Esophagus muscularis mucosa (tissue), 4 donors: ENCODE measurements around the gene FRMD1.

Experiments
- EP300 ChIP-seq: sonication (generic); formaldehyde crosslinking; IDR thresholded peaks from one replicate; pipeline ENCODE4 v1.6.1; 2017; ENCODE audit warnings: antibody characterized with exemption
- POLR2A ChIP-seq: fragments of 450-650 bp; IDR thresholded peaks from one replicate; pipeline ENCODE4 v1.6.1; 2017; ENCODE audit warnings: antibody characterized with exemption, moderate library complexity, mild to moderate bottlenecking, low read depth
- POLR2AphosphoS5 ChIP-seq, 2 donors: sonication (generic); formaldehyde crosslinking; IDR thresholded peaks; one replicate each; pipeline ENCODE4 v1.6.1; 2017; ENCODE audit warnings: antibody characterized with exemption in 2 of 2
- TF ChIP-seq, protein P1 (sequence below), 3 experiments: fragments of 200-600 bp in 2 of 3; fragments of 450-650 bp in 1 of 3; sonication (generic) in 2 of 3; IDR thresholded peaks; one replicate each; pipeline ENCODE4 v1.5.1; 2017 to 2019; ENCODE audit warnings: antibody characterized with exemption in 3 of 3, mild to moderate bottlenecking in 2 of 3, moderate library complexity in 1 of 3

- TF ChIP-seq, protein P1, sequence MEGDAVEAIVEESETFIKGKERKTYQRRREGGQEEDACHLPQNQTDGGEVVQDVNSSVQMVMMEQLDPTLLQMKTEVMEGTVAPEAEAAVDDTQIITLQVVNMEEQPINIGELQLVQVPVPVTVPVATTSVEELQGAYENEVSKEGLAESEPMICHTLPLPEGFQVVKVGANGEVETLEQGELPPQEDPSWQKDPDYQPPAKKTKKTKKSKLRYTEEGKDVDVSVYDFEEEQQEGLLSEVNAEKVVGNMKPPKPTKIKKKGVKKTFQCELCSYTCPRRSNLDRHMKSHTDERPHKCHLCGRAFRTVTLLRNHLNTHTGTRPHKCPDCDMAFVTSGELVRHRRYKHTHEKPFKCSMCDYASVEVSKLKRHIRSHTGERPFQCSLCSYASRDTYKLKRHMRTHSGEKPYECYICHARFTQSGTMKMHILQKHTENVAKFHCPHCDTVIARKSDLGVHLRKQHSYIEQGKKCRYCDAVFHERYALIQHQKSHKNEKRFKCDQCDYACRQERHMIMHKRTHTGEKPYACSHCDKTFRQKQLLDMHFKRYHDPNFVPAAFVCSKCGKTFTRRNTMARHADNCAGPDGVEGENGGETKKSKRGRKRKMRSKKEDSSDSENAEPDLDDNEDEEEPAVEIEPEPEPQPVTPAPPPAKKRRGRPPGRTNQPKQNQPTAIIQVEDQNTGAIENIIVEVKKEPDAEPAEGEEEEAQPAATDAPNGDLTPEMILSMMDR (IDR thresholded peaks at IDR 0.05), result no peak
- no peak for TF ChIP-seq POLR2AphosphoS5 (IDR thresholded peaks at IDR 0.05)
- no peak for TF ChIP-seq POLR2A
- no peak for TF ChIP-seq EP300
These were observed 35.7 kb downstream of the FRMD1 start for GRCh38 chr6:168043193-168043847.
